SIG-M5 treated with dmso at 0.1 percent for 504 hours (cell line): ENCODE data around the gene PCBD1.

Experiments used
- DNase-seq: peaks from one replicate; lab custom pipeline; 2025; ENCODE audit not compliant: unreplicated experiment; lab: John Stamatoyannopoulos, UW

PCBD1 gene

DNA sequence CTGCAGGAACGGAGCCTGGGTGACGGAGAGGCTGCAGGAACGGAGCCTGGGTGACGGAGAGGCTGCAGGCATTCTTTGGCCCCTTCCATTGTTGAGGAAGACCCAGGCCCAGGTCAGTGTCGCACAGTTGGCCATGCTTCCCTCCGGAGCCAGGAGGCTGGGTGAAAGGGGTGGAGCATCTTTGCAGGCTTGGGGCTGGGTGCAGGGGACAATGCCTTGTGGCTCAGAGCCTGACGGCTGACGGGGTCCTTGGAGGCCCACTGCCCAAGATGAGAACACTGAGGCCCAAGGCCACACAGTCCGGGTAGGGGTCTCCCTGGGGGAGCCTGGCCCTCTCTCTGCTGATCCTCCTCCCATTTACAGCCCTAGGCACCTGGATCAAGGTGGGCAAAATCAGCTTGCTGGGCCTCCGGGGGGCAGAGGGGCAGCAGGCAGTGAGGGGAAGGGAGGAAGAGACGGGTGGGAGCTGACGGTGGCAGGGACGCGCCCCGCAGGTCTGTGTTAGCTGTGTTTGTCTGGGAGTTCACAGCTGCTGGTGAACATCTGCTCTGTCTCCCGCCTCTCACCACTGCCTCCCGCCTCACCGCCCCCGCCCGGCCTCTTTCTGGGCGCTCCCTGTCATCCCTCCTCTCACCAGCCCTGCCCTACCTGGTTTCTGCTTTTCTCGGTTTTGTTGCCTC is 30.6 kb upstream of the PCBD1 start:
- DNase-seq = no peak

DNA sequence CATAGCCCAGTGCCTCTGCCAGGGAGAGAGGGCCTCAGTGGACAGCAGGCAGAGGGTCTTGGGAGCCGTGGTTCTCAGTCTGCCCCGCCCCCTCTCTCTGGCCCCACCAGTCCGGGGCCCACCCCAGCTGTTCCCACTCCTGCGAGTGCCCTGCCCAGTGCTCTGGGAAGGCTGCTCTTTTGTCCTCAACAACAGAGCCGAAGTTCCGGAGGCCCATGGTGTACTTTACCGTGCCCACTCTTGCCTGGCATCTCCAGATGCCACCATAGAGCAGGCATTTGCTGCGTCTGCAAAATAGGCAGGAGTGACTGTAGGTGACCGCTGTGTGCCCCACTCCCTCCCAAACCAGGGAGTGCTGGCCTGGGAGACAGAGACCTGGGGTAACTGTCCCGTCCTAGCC is 29.3 kb upstream of the PCBD1 start:
- DNase-seq = no peak

DNA sequence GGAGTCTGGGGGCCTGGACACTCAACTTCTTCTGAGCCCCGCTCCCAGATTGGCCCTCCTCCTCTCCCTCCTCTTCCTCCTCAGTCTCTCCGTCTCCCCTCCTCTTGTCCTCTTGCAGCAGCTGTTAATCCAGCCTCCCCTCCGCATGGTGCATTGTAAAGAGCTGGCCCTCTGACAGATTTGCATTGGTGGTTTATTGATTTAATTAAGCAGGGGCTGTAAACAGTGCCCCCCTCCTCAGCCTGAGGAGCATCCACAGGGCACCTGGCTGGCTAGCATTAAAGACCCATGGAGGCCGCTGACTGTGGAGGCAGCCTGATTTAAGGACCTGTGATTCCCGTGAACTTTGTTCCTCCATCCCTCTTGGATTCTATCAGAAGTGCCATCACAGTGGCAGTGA is 28.9 kb upstream of the PCBD1 start:
- DNase-seq = no peak

DNA sequence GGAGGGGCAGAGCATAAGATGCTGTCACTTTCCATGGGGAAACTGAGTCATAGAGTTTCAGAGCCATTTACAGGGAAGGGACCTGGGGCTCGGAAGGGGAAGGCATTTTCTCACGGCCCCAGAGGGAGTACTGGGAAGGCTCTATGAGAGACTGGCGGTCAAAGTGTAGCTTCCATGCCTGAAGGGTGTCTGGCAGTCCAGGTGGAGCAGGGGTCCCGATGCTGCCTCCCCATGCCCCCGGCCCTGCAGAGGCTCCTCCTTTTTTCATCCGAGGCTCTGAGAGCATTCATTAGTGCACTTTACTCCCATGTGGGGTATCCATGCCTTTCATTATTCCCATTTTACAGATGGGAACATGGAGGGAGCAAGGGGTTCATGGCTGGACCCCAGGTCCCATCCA is 27.9 kb upstream of the PCBD1 start:
- DNase-seq = no peak

DNA sequence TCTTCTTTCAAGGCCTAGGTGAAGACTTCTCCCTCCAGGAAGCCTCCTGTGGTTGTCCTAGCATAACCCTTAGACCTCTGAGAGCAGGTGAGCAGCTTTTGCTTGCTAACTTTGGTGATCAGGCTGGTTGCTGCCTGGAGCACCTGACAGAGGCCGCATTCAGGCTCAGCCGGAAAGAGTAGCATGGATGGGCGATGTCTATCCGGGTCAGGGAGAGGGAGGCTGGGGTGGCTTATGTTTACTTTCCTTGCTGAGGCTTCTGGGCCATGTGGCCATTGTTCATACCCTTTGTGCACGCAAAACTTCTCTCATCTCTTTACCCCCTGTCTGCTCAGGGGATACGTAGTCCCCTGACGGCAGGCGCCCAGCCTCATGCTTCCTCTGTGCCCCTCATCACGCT is 27.4 kb upstream of the PCBD1 start:
- no peak for DNase-seq

DNA sequence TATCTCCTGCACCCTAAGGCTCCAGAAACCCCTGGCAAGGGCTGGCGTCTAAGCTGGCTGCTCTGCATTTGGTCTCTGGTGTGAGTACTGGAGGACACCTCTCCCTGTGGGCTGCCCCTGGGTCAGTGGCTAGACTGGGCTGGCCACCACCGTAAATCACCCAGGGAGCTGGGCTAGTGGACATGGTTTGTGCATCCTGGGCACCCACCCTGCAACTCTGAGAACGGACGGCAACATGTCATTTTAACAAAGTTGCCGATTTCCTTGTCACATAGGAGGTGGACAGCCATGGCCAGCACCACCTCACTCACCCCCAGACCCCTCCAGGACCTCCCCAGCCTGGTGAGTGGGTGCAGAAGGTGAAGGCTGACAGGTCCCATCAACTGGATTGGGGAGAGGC is 26.8 kb upstream of the PCBD1 start:
- DNase-seq = no peak

DNA sequence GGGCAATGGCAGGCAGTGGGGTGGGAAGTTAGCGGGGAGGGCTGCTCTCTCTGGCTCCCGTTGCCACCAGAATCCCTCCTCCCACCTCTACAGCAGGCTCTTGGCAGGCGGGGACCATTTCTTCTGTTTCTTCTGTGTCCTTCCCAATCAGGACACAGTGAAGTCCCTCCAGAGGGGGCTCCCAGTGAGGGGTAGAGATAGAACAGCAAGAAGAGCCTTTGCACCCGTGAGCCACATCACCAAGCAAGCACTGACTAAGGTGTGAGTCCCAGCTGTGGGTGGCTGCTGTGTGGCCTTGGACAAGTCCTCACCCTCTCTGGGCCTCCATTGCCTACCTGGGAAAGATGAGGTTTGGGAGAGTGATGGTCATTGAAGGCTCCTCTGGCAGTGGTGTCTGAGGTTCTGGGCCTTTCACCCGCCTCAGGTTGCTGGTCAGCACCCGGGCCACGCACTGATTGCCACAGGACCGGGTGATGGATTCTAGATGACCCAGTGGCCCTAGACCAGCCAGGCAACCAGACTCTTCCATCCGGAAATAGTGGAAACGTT is 26.0 kb upstream of the PCBD1 start:
- DNase-seq = no peak

DNA sequence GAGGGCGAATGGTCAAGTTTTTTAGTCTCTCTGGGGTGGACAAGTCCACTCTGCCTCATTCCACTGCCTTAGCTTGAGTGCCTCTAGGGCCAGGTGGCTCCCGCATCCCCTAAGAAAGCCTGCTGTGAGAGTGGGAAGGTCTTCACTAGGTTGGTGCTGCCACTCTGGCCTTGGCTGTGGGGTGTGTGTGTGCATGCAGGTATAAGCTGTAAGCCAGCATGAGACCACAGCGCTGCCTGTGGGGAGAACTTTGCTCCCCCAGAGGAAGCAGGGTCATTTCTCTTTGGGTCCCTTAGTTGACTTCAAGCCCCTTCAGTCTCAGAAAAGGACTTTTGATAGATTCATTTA is 25.5 kb upstream of the PCBD1 start:
- DNase-seq = no peak

DNA sequence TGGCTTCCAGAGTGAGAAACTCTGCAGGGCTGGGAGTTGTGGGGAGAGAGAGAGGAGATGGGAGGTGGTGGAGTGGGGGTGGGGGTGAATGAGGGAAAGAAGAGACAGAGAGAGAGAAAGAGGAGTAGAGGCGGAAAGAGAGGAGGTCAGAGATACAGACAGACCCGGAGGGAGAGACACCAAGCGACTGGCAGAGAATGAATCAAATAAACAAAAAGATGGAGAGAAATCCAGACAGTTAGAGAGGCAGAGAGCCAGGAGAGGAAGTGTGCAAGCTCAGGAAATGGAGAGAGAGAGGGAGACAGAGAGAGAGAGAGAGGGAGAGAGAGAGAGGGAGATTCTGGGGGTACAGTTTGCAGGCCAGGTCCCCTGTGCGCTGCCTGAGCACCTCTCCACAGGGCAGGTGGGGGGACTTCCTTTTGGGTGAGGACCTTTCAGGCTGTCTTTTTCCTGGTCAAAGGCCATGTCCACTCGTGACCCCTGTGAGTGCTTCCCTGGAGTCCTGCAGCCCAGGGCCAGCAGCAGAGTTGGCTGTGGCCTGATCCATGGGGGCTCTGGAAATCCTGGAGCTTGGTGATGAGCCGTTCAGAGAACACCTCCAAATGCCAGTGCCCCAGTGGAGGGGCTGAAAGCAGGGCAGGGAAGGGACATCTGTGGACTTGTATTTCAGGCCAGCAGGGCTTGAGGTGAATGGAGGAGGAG is 25.0 kb upstream of the PCBD1 start:
- no peak for DNase-seq

DNA sequence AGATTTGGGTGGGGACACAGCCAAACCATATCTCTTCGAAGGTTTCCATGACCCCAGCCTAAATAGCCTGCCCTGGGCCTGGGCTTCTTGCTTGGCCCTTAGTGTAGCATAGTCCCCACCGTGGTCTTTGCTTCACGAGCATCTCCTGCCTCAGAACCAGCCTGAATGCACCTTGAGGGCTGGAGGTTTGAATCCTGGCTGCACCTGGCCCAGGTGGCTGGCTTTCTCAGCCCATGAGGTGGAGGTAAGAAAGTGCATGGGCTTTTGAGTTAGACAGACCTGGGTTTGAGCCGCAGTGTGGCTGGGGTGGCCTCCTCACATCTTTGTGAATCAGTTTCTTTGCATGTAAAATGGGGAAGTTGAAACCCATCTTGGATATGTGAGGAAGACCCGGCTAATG is 24.2 kb upstream of the PCBD1 start:
- DNase-seq = no peak

DNA sequence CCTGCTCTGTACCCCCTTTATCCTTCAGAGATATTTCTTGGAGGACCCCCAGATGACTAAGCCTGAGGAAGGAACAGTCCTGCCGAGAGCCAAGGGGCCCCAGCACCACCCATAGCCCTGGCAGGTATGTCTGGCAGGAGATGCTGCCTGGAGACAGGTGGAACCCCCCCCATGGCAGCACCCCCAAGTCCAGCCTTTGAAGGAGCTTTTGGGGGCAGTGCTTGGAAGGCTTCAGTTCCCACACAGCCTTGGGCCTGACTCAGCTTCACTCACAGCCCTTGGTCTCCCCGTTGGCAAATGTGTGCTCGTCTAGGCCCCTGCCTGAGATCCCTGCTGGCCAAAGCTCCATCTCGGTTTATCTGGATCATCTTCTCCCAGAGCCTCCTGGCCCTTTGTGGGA is 23.0 kb upstream of the PCBD1 start:
- no peak for DNase-seq

DNA sequence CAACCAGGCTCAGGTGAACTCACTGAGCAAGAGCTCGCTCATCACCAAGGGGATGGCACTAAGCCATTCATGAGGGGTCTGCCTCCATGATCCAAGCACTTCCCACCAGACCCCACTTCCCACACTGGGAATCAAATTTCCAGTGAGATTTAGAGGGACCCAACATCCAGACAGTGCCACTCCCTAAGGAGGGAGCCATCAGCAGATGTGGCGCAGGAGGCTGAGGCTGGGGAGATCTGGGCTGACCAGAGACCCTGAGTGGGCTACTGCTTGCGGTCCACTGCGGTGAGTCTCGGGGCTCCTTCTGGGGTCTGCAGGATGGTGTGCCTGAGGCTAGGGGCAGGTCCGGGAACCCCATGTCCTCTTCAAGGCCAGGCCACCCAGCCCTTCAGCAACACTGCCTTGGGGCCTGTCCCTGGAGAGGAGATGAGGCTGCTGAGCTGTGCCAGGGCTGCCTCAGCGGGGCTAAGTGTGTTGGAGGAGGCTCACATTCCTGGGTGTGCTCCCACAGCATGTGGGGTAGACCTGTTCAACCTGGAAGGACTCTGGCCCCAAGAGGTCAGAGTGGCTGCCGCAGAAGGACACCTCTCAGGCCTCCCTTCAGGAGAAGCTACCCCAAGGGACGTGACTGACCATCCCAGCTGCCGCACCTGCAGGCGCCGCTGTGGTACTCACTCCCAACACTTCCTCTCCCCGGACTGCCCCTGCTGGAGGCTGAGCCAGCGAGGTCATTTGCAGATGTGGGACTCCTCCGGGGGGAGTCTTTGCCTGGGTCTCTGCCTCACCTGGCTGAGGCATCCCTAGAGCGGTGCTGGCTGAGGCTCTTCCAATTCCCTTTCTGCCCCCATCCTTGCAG is 22.3 kb upstream of the PCBD1 start:
- no peak for DNase-seq

DNA sequence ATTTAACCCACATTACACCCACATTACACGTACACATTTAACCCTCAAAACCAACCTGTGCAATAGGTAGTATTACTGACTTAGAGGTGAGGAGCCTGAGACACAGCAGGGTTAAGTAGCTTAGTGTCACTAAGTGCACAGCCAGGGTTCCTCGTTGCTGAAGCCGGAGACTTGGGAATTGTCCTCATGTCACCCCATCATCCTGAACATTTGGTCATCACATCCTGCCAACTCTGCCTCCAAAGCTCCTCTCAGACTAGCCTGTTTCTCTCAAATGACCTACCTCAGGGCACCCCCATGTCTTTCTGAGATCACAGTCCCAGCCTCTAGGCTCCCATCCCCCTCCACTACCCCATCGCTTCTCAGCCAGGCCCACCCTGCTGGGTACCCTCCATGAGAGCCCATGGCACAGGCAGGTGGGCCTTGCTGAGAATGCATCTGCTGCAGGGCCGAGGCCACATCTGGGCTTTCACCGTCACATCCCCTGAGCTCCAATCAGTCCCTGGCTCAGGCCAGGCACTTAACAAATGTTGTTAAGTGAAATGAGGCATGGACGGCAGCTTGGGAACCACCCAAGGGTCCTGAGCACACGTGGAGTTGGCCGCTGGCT is 21.1 kb upstream of the PCBD1 start:
- no peak for DNase-seq

DNA sequence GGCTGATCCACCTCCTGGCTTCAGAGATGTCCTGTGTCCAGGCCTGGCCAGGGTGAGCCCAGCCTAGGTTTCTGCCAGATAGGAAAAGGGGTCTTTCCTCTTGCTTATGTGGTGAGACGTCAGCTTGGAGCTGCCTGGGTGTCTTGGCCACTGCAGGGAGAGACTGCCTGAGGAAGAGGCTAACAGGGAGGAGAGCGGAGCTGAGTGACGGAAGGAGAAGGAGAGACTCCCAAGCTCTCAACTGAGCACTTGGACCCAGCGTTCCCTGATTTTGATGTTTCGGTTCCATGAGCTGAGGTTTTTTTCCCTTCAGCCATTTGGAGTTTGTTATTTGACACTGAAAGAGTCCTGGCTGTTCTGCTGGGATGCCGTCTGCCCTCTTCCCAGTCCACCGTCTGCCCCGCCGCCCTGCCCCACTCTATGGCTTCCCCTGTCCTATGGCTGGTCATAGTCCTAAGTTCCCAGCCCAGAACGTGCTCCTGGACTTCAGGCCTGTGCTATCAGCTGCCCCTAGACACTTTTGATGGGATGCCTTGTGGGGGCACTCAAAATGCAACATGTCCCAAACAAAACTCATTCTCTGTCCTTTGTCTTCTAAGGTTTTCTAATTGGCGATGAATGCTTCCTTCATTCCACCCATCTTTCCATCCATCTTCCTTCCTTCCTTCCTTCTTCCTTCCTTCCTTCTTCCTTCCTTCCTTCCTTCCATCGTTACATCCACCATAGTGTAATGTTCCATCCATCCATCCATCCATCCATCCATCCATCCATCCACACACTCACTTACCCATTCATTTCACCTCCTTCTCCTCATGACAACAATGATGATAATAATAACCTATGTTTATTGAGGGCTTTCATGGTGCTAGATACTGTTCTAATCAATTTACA is 20.3 kb upstream of the PCBD1 start:
- no peak for DNase-seq

DNA sequence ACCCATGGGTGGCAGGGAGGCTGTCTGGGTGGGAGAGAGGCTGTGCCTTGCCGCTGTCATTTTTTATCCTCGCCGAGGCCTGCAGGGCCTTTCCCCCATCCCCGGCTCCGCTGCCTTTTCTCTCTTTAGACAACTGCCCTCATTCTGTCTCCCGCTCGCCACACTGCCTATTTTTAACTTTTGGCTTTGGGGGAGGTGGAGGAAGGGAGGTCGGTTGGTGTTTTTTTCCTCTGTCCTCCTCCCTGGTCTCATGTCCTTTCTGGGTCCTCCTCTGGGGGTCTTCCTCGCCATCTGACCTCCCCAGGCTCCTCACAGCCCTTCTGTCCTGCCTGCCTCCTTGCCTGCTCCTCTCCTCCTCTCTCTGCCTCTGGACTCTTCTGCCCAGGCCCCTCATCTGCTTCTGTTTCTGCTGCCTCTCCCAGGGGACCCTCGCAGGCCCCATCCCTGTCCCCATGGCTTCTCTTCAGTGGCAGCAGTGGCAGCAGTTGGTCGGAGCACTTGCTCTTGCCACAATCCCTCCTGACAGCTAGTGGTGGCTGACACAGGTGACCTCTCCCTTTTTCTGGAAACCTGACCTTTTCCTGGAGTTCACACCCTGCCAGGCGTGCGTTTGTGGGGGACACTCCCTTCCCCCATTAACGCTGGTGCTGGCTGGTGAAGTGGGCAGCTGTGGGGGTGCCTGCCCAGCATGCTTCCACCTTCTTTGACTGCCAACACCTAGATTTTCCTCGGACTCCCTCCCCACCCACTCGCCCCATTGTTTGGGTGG is 19.5 kb upstream of the PCBD1 start:
- no peak for DNase-seq

DNA sequence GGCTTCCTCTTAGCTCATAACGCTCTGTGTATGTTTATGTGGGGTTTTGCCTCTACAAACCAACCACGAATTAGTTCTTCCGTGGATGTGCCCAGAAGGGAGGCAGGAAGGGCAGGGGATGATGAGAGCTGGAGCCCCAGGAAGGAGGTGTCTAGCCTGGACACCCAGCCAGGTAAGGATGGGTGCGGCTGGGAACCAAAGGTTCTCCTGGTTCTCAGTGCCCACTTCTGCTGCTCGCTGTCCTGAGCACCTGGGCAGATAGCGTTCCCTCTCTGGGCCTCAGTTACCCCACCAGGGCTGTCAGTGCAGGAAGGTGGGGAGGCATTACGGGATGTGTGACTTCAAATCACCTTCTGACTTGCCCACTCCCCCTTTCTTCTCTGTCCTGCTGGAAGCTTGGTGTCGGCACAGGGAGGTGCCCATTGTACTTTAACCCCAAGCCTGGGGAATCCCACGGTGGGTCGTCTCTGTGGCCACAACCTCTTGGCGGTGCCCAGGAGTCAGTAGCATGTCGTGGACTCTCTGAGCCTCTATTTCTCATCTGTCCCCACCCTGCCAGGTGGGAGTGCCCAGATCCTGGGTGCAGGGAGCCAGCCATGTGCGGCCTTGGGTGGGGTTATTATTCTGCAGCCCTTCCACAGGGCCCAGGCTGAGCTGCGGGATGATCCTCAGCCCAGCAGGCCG is 18.7 kb upstream of the PCBD1 start:
- no peak for DNase-seq

DNA sequence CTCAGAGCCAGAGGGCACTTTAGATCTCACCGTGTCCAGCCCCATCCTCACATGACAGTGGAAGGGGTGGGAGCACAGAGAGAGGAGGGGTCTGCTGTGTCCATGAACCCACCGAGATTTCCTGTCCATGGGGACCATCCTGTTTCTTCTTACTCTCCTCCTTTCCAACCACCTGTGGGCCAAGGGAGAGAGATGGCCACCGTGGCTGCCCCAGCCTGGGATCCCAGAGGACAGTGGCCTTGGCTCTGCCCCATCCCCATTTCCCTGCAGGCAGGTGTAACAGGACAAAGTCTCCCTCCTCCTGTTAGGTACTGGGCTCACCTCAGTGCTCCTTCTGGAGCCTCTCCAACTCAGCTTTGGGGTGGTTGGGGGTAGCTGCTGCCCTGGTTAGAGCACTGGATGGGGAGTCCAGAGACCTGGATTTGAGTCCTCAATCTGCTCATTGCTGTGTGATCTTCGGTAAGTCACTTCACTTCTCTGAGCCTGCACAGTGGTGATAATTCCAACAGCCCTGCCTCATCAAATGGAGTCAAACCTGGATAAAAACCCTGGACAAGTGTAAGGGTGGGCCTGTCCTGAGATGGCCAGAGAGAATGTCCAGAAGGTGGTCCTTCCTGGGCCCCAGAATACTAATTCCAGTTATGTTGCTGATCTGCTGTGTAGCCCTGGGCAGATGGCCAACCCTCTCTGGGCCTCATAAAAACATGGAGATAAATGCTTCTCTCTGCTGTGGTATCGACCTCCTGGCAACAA is 17.8 kb upstream of the PCBD1 start:
- DNase-seq = no peak
